GM18873 (cell line): Measurements from ENCODE around the gene FAM89A.

Experiments
- ATAC-seq: cut with Tn5 transposase; IDR thresholded peaks from one replicate; pipeline ENCODE4 v1.9.1; 2021; ENCODE audit warnings: mild to moderate bottlenecking, moderate library complexity, moderate number of reproducible peaks; ENCODE audit not compliant: unreplicated experiment, low FRiP score

FAM89A gene

GRCh38 chr1:231040019-231040799, at the start of gene FAM89A:
TSS of gene FAM89A (minus strand) at chr1:231040254. CDS start at chr1:231040211, 43 bp downstream.
- no peak for ATAC-seq

- ATAC-seq = no peak
Observed at GRCh38 chr1:231084353-231084752, 44.3 kb upstream of the FAM89A start.

GRCh38 chr1:231079163-231079562, 39.1 kb upstream of the FAM89A start:
- ATAC-seq = no peak

- ATAC-seq = no peak
Observed at GRCh38 chr1:231078250-231078649, 38.2 kb upstream of the FAM89A start.

GRCh38 chr1:231076802-231077201, 36.7 kb upstream of the FAM89A start:
- no peak for ATAC-seq

- ATAC-seq = no peak
Observed at GRCh38 chr1:231075497-231075896, 35.4 kb upstream of the FAM89A start.

GRCh38 chr1:231075020-231075419, 35.0 kb upstream of the FAM89A start:
- ATAC-seq = no peak

- ATAC-seq = no peak
Observed at GRCh38 chr1:231074046-231074445, 34.0 kb upstream of the FAM89A start.

- ATAC-seq = no peak
Observed at GRCh38 chr1:231073331-231073730, 33.3 kb upstream of the FAM89A start.

GRCh38 chr1:231072502-231073094, 32.5 kb upstream of the FAM89A start:
- no peak for ATAC-seq

GRCh38 chr1:231072041-231072440, 32.0 kb upstream of the FAM89A start:
- ATAC-seq = no peak

- ATAC-seq = no peak
Observed at GRCh38 chr1:231070758-231071444, 30.8 kb upstream of the FAM89A start.

- no peak for ATAC-seq
Observed at GRCh38 chr1:231069333-231069732, 29.3 kb upstream of the FAM89A start.

- ATAC-seq = no peak
Observed at GRCh38 chr1:231068762-231069161, 28.7 kb upstream of the FAM89A start.

GRCh38 chr1:231065510-231066241, 25.6 kb upstream of the FAM89A start:
- no peak for ATAC-seq

GRCh38 chr1:231064418-231064817, 24.4 kb upstream of the FAM89A start:
- no peak for ATAC-seq

- no peak for ATAC-seq
Observed at GRCh38 chr1:231063331-231063730, 23.3 kb upstream of the FAM89A start.

- no peak for ATAC-seq
Observed at GRCh38 chr1:231062500-231063270, 22.6 kb upstream of the FAM89A start.

- ATAC-seq = no peak
Observed at GRCh38 chr1:231059566-231060193, 19.6 kb upstream of the FAM89A start.
